Heart right ventricle (tissue), 16 donors: ENCODE data around the gene MRS2. TPM values are rescaled to one million over a fixed set of nuclear protein-coding genes. Genes with fewer than 3 reads are reported as not detected.

Experiments used
- ATAC-seq, 8 donors: fragments of 200-7000 bp; cut with Tn5 transposase; one replicate each; pipeline ENCODE4 v1.9.1; 2020; ENCODE audit warnings: mild to moderate bottlenecking in 8 of 8, moderate library complexity in 8 of 8, moderate number of reproducible peaks in 1 of 8
- DNase-seq, 2 donors: peaks; one replicate each; pipeline ENCODE4 v3.0.0-alpha.2; 2020
- H3K27ac ChIP-seq, 10 donors: fragments of 200-600 bp; sonication (generic) in 2 of 10; one replicate each; pipeline versions ENCODE4 v1.5.0 to v1.8.0; 2020 to 2022; ENCODE audit warnings: mild to moderate bottlenecking in 3 of 10
- H3K27me3 ChIP-seq, 7 donors: fragments of 200-600 bp; one replicate each; pipeline ENCODE4 v1.8.0; 2021 to 2022; ENCODE audit warnings: mild to moderate bottlenecking in 2 of 7
- H3K36me3 ChIP-seq, 9 donors: fragments of 200-600 bp; sonication (generic) in 1 of 9; one replicate each; pipeline versions ENCODE4 v1.5.0 to v1.8.0; 2020 to 2022; ENCODE audit warnings: mild to moderate bottlenecking in 2 of 9
- H3K4me1 ChIP-seq, 9 donors: fragments of 200-600 bp; sonication (generic) in 1 of 9; one replicate each; pipeline versions ENCODE4 v1.5.0 to v1.8.0; 2020 to 2022; ENCODE audit warnings: mild to moderate bottlenecking in 4 of 9
- H3K4me3 ChIP-seq, 10 donors: fragments of 200-600 bp; sonication (generic) in 2 of 10; one replicate each; pipeline versions ENCODE4 v1.5.0 to v1.8.0; 2020 to 2022; ENCODE audit warnings: mild to moderate bottlenecking in 7 of 10, moderate library complexity in 2 of 10
- H3K9me3 ChIP-seq, 11 donors: fragments of 200-600 bp in 10 of 11; sonication (generic) in 2 of 11; one replicate each; pipeline versions ENCODE4 v1.5.0 to v1.8.0; 2013 to 2022; ENCODE audit warnings: mild to moderate bottlenecking in 2 of 11, control low read depth in 1 of 11, moderate library complexity in 1 of 11
- CTCF ChIP-seq, 9 donors: fragments of 200-600 bp; sonication (generic) in 2 of 9; IDR thresholded peaks; one replicate each; pipeline versions ENCODE4 v1.5.0 to v1.8.0; 2021 to 2022; ENCODE audit warnings: antibody characterized with exemption in 9 of 9, mild to moderate bottlenecking in 5 of 9, moderate library complexity in 1 of 9
- WGBS, 2 donors: extraction: QIAGEN DNeasy Blood & Tissue Kit; methylation state at CpG; one replicate each; pipeline ENCODE4 v1.1.7; 2013; ENCODE audit warnings: inconsistent platforms in 1 of 2; 5-methylcytosine and 5-hydroxymethylcytosine counted together
- intact Hi-C, 10 donors: fragments of 100-400 bp; cut with DNase I; formaldehyde crosslinking; loops; one replicate each; pipeline versions ENCODE4 v1.11.1 to v1.14.2; 2022
- long read RNA-seq, 3 donors: library from polyadenylated mRNA; unstranded; transcript quantifications; one replicate each; pipeline ENCODE4 v2.0.0, GENCODE V29; 2020 to 2021
- polyA plus RNA-seq, 2 donors: library from polyadenylated mRNA; stranded (reverse); fragments of 200-250 nt; gene quantifications; one replicate each; pipeline ENCODE4 v1.2.3, GENCODE V29; 2013
- total RNA-seq, 10 donors: library from RNA; stranded (reverse); fragmentation: NEBNext Ultra II Directional in 3 of 10; extraction: Animal tissue kit (Norgen Biotek cat#: 25700) in 3 of 10; gene quantifications; one replicate each; pipeline versions ENCODE4 v1.2.1 to v1.2.4, GENCODE V29; 2021 to 2023
- donor health status: Arrhythmogenic right ventricular cardiomyopathy.
- donor health status: ischemic (EF 13 %, LVEDD 7.1; RV severe dilation, severe dysfunction).
- donor health status: healthy with polysubstance abuse.
- donor health status: DM: no; HTN: yes; CAD: no.
- donor health status: DM: no; HTN: no; CAD: no.
- donor health status: ischemic (EF 25% LVEDD 6.9; RV normal size, moderate dysfunction).
- donor health status: ischemic (EF 25% LVEDD 5.7; RV mildly dilated, moderate dysfunction).
- donor health status: healthy.
- donor health status: DM: yes; HTN: yes; CAD: no.
- donor health status: Ischemic cardiomyopathy.
- donor health status: ischemic (EF 35%, LVEDD 5.7; RV mildly dilated, moderate dysfunction).
- donor health status: nonischemic (EF 11% LVEDD 7.7; RV severe dilation, severe dysfunction).
- donor health status: DM: yes; HTN: yes; CAD: no.
- donor health status: PGD.
- donor health status: ischemic (EF 29% LVEDD 5.4; RV normal size, mild dysfunction).
- donor health status: nonischemic (EF 23%, LVEDD 6.1; RV moderate dilation, normal function).

MRS2 gene
- total RNA-seq: 10 to 100 TPM; 36.7 to 68.6 (median 52.6) TPM
- 10 to 100 TPM; 18.5 to 21.0 TPM for polyA plus RNA-seq
- long read RNA-seq, donor 1, transcript MRS2-202 (10 exons, 1,740 nt): minor isoform, 15 of 62 reads
- long read RNA-seq, donor 1, transcript MRS2-203 (11 exons, 3,313 nt): major isoform, 37 of 62 reads
- long read RNA-seq, donor 1, partial matches to known transcripts: 2 of 62 reads
- long read RNA-seq, donor 1, other reads (novel, unspliced or antisense): 8 of 62 reads
- long read RNA-seq, donor 2, transcript MRS2-202 (10 exons, 1,740 nt): minor isoform, 14 of 57 reads
- long read RNA-seq, donor 2, transcript MRS2-203 (11 exons, 3,313 nt): major isoform, 34 of 57 reads
- long read RNA-seq, donor 2, partial matches to known transcripts: 1 of 57 reads
- long read RNA-seq, donor 2, other reads (novel, unspliced or antisense): 8 of 57 reads
- long read RNA-seq, donor 3, transcript MRS2-202 (10 exons, 1,740 nt): minor isoform, 35 of 221 reads
- long read RNA-seq, donor 3, transcript MRS2-203 (11 exons, 3,313 nt): major isoform, 153 of 221 reads
- long read RNA-seq, donor 3, transcript MRS2-201 (9 exons, 3,821 nt): minor isoform, 6 of 221 reads
- long read RNA-seq, donor 3, partial matches to known transcripts: 9 of 221 reads
- long read RNA-seq, donor 3, other reads (novel, unspliced or antisense): 18 of 221 reads

GRCh38 chr6:24402697-24403500 lies at the start of gene MRS2:
TSS of gene MRS2 (plus strand) at chr6:24402936. CDS start at chr6:24403047, 111 bp downstream.
- DNase-seq (peak; percentile 84 to 86), ATAC-seq (peak; percentile 97 to 100 (median 99))
- peaks cover 0 to 22% (median 18%) of the 10 kb centered on the region in 7 donors for H3K27me3 ChIP-seq
- 0 to 1% methylated on average over 63 of the region's 63 CpGs for WGBS, 2 donors
- intact Hi-C loops: loop anchor here in 1 of 10 donors (2.0 kb wide), 1 partner anchor 88 kb away; no protein-coding TSS in a partner anchor
- H3K4me3 ChIP-seq: peak within 1 kb of the TSS; percentile 57 to 91 (median 78)
- H3K27ac ChIP-seq: peak within 1 kb of the TSS; percentile 66 to 92 (median 88)
- H3K36me3 ChIP-seq: peaks cover 0 to 32% (median 10%) of the 10 kb centered on the region in 9 donors
- H3K9me3 ChIP-seq: no peaks in the 10 kb centered on the region
- peaks cover 0 to 30% (median 14%) of the 10 kb centered on the region in 9 donors for H3K4me1 ChIP-seq
- no peak for TF ChIP-seq CTCF (IDR thresholded peaks at IDR 0.05)

- Histone ChIP-seq H3K4me1 (peaks cover 0 to 12% (median 8%) of the 10 kb centered on the region in 9 donors), H3K27me3 (peaks cover 0 to 33% (median 16%) of the 10 kb centered on the region in 7 donors), H3K36me3 (no peaks in the 10 kb centered on the region), H3K4me3 (no peak overlapping the region), H3K9me3 (no peaks in the 10 kb centered on the region), H3K27ac (no peak overlapping the region)
- WGBS, 2 donors: 74 to 92% methylated on average over 1 of the region's 1 CpG
- ATAC-seq (no peak), DNase-seq (no peak)
- intact Hi-C loops: no loop called here
- no peak for TF ChIP-seq CTCF (IDR thresholded peaks at IDR 0.05)
Measured at GRCh38 chr6:24353861-24354260, 48.9 kb upstream of the MRS2 start.

GRCh38 chr6:24355393-24355792 lies 47.3 kb upstream of the MRS2 start:
- ATAC-seq: no peak
- no peak for TF ChIP-seq CTCF (IDR thresholded peaks at IDR 0.05)
- peaks cover 0 to 42% (median 21%) of the 10 kb centered on the region in 7 donors for H3K27me3 ChIP-seq
- DNase-seq: no peak
- no peaks in the 10 kb centered on the region for H3K36me3 ChIP-seq
- H3K4me1 ChIP-seq: peaks cover 5 to 21% (median 15%) of the 10 kb centered on the region in 9 donors
- H3K9me3 ChIP-seq: no peaks in the 10 kb centered on the region
- no peak overlapping the region for H3K27ac ChIP-seq
- intact Hi-C loops: loop anchor here in 1 of 10 donors (5.0 kb wide), 1 partner anchor 237 kb away; no protein-coding TSS in a partner anchor
- no peak overlapping the region for H3K4me3 ChIP-seq
- WGBS, 2 donors: 77 to 84% methylated on average over 4 of the region's 4 CpGs
